Mesenchymal stem cell (in vitro differentiated cells and primary cell): Measurements from ENCODE around the gene SLITRK5.
A peak's percentile ranks its signal among the peaks of the same experiment; 100 is the strongest.

ENCODE experiments used
- DNase-seq: peaks from one replicate; pipeline ENCODE4 v3.0.0-alpha.2; 2013
- H2AFZ ChIP-seq: one replicate; pipeline ENCODE4 v1.6.1; 2013; ENCODE audit warnings: low read depth, mild to moderate bottlenecking, control low read depth, inconsistent platforms, low read length, moderate library complexity
- H2AK5ac ChIP-seq: 2 replicates; pipeline ENCODE4 v1.6.1; 2013; ENCODE audit warnings: low read length, moderate library complexity, mild to moderate bottlenecking, inconsistent platforms; ENCODE audit not compliant: severe bottlenecking
- H2BK120ac ChIP-seq: one replicate; pipeline ENCODE4 v1.6.1; 2013; ENCODE audit warnings: low read depth, mild to moderate bottlenecking, inconsistent platforms, low read length, moderate library complexity
- H2BK12ac ChIP-seq, 2 experiments: one replicate each; pipeline ENCODE4 v1.6.1; 2013; ENCODE audit warnings: inconsistent platforms in 2 of 2, low read length in 2 of 2, mild to moderate bottlenecking in 2 of 2, moderate library complexity in 2 of 2, control low read depth in 1 of 2
- H2BK15ac ChIP-seq: one replicate; pipeline ENCODE4 v1.6.1; 2013; ENCODE audit warnings: mild to moderate bottlenecking, low read depth, inconsistent platforms; ENCODE audit not compliant: poor library complexity, severe bottlenecking
- H2BK5ac ChIP-seq: 2 replicates; pipeline ENCODE4 v1.6.1; 2013; ENCODE audit warnings: low read depth, mild to moderate bottlenecking, low read length, control low read depth, inconsistent platforms; ENCODE audit not compliant: poor library complexity, severe bottlenecking
- H3K14ac ChIP-seq, 2 experiments: one replicate each; pipeline ENCODE4 v1.6.1; 2013; ENCODE audit warnings: inconsistent platforms in 2 of 2, low read length in 2 of 2, control low read depth in 1 of 2, mild to moderate bottlenecking in 1 of 2, moderate library complexity in 1 of 2
- H3K18ac ChIP-seq, 2 experiments: one replicate each; pipeline ENCODE4 v1.6.1; 2013; ENCODE audit warnings: inconsistent platforms in 2 of 2, low read length in 2 of 2, control low read depth in 1 of 2, low read depth in 1 of 2, mild to moderate bottlenecking in 1 of 2
- H3K23ac ChIP-seq, 2 experiments: one replicate each; pipeline ENCODE4 v1.6.1; 2013; ENCODE audit warnings: inconsistent platforms in 2 of 2, low read length in 2 of 2, mild to moderate bottlenecking in 2 of 2, moderate library complexity in 2 of 2, control low read depth in 1 of 2
- H3K27ac ChIP-seq: 2 replicates; pipeline ENCODE4 v1.5.1; 2013; ENCODE audit warnings: mild to moderate bottlenecking, moderate library complexity, low read length, control low read depth, inconsistent platforms; ENCODE audit not compliant: poor library complexity, severe bottlenecking
- H3K27me3 ChIP-seq, 2 experiments: 2 replicates each; pipeline versions ENCODE4 v1.6.1 to v1.7.0; 2013; ENCODE audit warnings: low read length in 2 of 2, mild to moderate bottlenecking in 2 of 2, moderate library complexity in 2 of 2, control low read depth in 1 of 2, inconsistent platforms in 1 of 2; ENCODE audit not compliant: control insufficient read depth in 1 of 2, insufficient read depth in 1 of 2
- H3K36me3 ChIP-seq, 2 experiments: 2 replicates each; pipeline versions ENCODE4 v1.6.1 to v1.7.0; 2013; ENCODE audit warnings: low read length in 2 of 2, control low read depth in 1 of 2, inconsistent platforms in 1 of 2, low read depth in 1 of 2, mild to moderate bottlenecking in 1 of 2; ENCODE audit not compliant: insufficient read depth in 2 of 2, control insufficient read depth in 1 of 2
- H3K4ac ChIP-seq, 2 experiments: one replicate each; pipeline ENCODE4 v1.6.1; 2013; ENCODE audit warnings: inconsistent platforms in 2 of 2, low read length in 2 of 2, mild to moderate bottlenecking in 2 of 2, moderate library complexity in 2 of 2, control low read depth in 1 of 2, low read depth in 1 of 2
- H3K4me1 ChIP-seq: 2 replicates; pipeline ENCODE4 v1.6.1; 2013; ENCODE audit warnings: low read depth, low read length, control low read depth; ENCODE audit not compliant: control insufficient read depth, insufficient read depth
- H3K4me2 ChIP-seq: 2 replicates; pipeline ENCODE4 v1.6.1; 2013; ENCODE audit warnings: low read length, mild to moderate bottlenecking, inconsistent platforms; ENCODE audit not compliant: poor library complexity, severe bottlenecking
- H3K4me3 ChIP-seq, 2 experiments: 2 replicates each; pipeline versions ENCODE4 v1.5.1 to v1.7.0; 2013; ENCODE audit warnings: low read length in 2 of 2, mild to moderate bottlenecking in 2 of 2, control low read depth in 1 of 2, low read depth in 1 of 2; ENCODE audit not compliant: insufficient read depth in 1 of 2
- H3K79me1 ChIP-seq: replicated peaks from 2 replicates; pipeline ENCODE4 v1.6.1; 2013; ENCODE audit warnings: mild to moderate bottlenecking, control low read depth, low read length, inconsistent platforms; ENCODE audit not compliant: poor library complexity, severe bottlenecking
- H3K9ac ChIP-seq: 2 replicates; pipeline ENCODE4 v1.7.0; 2013; ENCODE audit warnings: mild to moderate bottlenecking, low read length, moderate library complexity
- H3K9me3 ChIP-seq: 2 replicates; pipeline ENCODE4 v1.7.0; 2013; ENCODE audit warnings: mild to moderate bottlenecking, low read length; ENCODE audit not compliant: control insufficient read depth
- H4K8ac ChIP-seq: one replicate; pipeline ENCODE4 v1.6.1; 2013; ENCODE audit warnings: inconsistent platforms, mild to moderate bottlenecking, low read length, moderate library complexity
- H4K91ac ChIP-seq: one replicate; pipeline ENCODE4 v1.6.1; 2013; ENCODE audit warnings: mild to moderate bottlenecking, low read length, inconsistent platforms
- WGBS: methylation state at CpG from one replicate; pipeline ENCODE4 v1.1.7; 2013; ENCODE audit warnings: mixed read lengths; 5-methylcytosine and 5-hydroxymethylcytosine counted together

Gene SLITRK5

GRCh38 chr13:87674247-87674738 is 3.1 kb downstream of the SLITRK5 start:
- Histone ChIP-seq H2BK15ac (no peak overlapping the region), H2BK5ac (no peak overlapping the region), H3K27ac (no peak overlapping the region), H3K4me2 (peak overlapping the region; percentile 47), H2AFZ (no peak overlapping the region), H3K4ac (no peak overlapping the region), H2AK5ac (no peak overlapping the region), H4K8ac (no peak overlapping the region), H4K91ac (no peak overlapping the region), H2BK120ac (no peak overlapping the region), H3K9me3 (peaks cover 4% of the 10 kb centered on the region), H3K4me3 (peak overlapping the region; percentile 33 to 43), H3K4me1 (peaks cover 16% of the 10 kb centered on the region), H3K9ac (no peak overlapping the region), H3K14ac (no peak overlapping the region), H3K23ac (no peak overlapping the region), H3K27me3 (peaks cover 0 to 70% of the 10 kb centered on the region in 2 experiments), H3K79me1 (peaks cover 2% of the 10 kb centered on the region), H2BK12ac (no peak overlapping the region), H3K36me3 (peaks cover 0 to 11% of the 10 kb centered on the region in 2 experiments), H3K18ac (no peak overlapping the region)
- peak; percentile 25 for DNase-seq
- 2% methylated on average over 27 of the region's 27 CpGs for WGBS

- DNase-seq, result no peak
- Histone ChIP-seq H2BK15ac (no peak overlapping the region), H3K9ac (no peak overlapping the region)
Measured at GRCh38 chr13:87675851-87676250, 4.7 kb downstream of the SLITRK5 start.

GRCh38 chr13:87676254-87677042 is 5.3 kb downstream of the SLITRK5 start:
- no peak overlapping the region for H3K4me2 ChIP-seq
- H3K4ac ChIP-seq, result no peak overlapping the region
- H3K23ac ChIP-seq, result peak overlapping the region in 1 of 2 experiments; percentile 71
- no peak overlapping the region for H2AFZ ChIP-seq
- H3K14ac ChIP-seq, result peak overlapping the region in 1 of 2 experiments; percentile 67
- peak overlapping the region in 1 of 2 experiments; percentile 11 for H3K18ac ChIP-seq
- H4K91ac ChIP-seq, result no peak overlapping the region
- H3K9ac ChIP-seq, result no peak overlapping the region
- H2AK5ac ChIP-seq, result no peak overlapping the region
- H2BK120ac ChIP-seq, result no peak overlapping the region
- 38% methylated on average over 33 of the region's 33 CpGs for WGBS
- H4K8ac ChIP-seq, result no peak overlapping the region
- peaks cover 16% of the 10 kb centered on the region for H3K4me1 ChIP-seq
- no peak overlapping the region for H2BK12ac ChIP-seq
- DNase-seq, result no peak
- H3K9me3 ChIP-seq, result peaks cover 4% of the 10 kb centered on the region
- peaks cover 0 to 11% of the 10 kb centered on the region in 2 experiments for H3K36me3 ChIP-seq
- H2BK5ac ChIP-seq, result no peak overlapping the region
- H3K79me1 ChIP-seq, result peaks cover 2% of the 10 kb centered on the region
- peaks cover 0 to 65% of the 10 kb centered on the region in 2 experiments for H3K27me3 ChIP-seq
- no peak overlapping the region for H3K27ac ChIP-seq
- H3K4me3 ChIP-seq, result no peak overlapping the region
- H2BK15ac ChIP-seq, result no peak overlapping the region

More at GRCh38 chr13:87675851-87676250, 4.7 kb downstream of the SLITRK5 start:
- Histone ChIP-seq H3K36me3 (peaks cover 0 to 11% of the 10 kb centered on the region in 2 experiments), H3K23ac (no peak overlapping the region), H2AK5ac (no peak overlapping the region), H3K9me3 (peaks cover 4% of the 10 kb centered on the region), H3K4me2 (no peak overlapping the region), H3K18ac (no peak overlapping the region), H4K8ac (no peak overlapping the region), H4K91ac (no peak overlapping the region), H3K79me1 (peaks cover 2% of the 10 kb centered on the region), H2BK12ac (no peak overlapping the region), H3K27ac (no peak overlapping the region), H3K4me1 (peaks cover 16% of the 10 kb centered on the region), H2AFZ (no peak overlapping the region), H3K4me3 (no peak overlapping the region), H3K4ac (no peak overlapping the region), H3K27me3 (peaks cover 0 to 67% of the 10 kb centered on the region in 2 experiments), H2BK120ac (no peak overlapping the region), H2BK5ac (no peak overlapping the region), H3K14ac (no peak overlapping the region)
- 46% methylated on average over 10 of the region's 10 CpGs for WGBS

GRCh38 chr13:87677043-87677495 is 5.9 kb downstream of the SLITRK5 start:
- peak; percentile 22 for DNase-seq

More at GRCh38 chr13:87677043-87677495, 5.9 kb downstream of the SLITRK5 start:
- H2BK5ac ChIP-seq, result no peak overlapping the region
- H3K36me3 ChIP-seq, result peaks cover 0 to 11% of the 10 kb centered on the region in 2 experiments
- WGBS, result 11% methylated on average over 29 of the region's 29 CpGs
- H3K4ac ChIP-seq, result peak overlapping the region in 1 of 2 experiments; percentile 21
- H3K27ac ChIP-seq, result no peak overlapping the region
- peak overlapping the region; percentile 12 for H4K8ac ChIP-seq
- H3K4me3 ChIP-seq, result peak overlapping the region in 1 of 2 experiments; percentile 62
- peak overlapping the region; percentile 96 for H3K4me2 ChIP-seq
- no peak overlapping the region for H2BK15ac ChIP-seq
- H2AFZ ChIP-seq, result peak overlapping the region; percentile 8
- peaks cover 4% of the 10 kb centered on the region for H3K9me3 ChIP-seq
- no peak overlapping the region for H2BK120ac ChIP-seq
- H2BK12ac ChIP-seq, result no peak overlapping the region
- H2AK5ac ChIP-seq, result no peak overlapping the region
- H4K91ac ChIP-seq, result no peak overlapping the region
- H3K23ac ChIP-seq, result peak overlapping the region in 1 of 2 experiments; percentile 75
- H3K79me1 ChIP-seq, result peaks cover 2% of the 10 kb centered on the region
- H3K4me1 ChIP-seq, result peaks cover 13% of the 10 kb centered on the region
- H3K9ac ChIP-seq, result no peak overlapping the region
- peak overlapping the region; percentile 12 to 75 for H3K18ac ChIP-seq
- H3K27me3 ChIP-seq, result peaks cover 0 to 59% of the 10 kb centered on the region in 2 experiments
- peak overlapping the region in 1 of 2 experiments; percentile 67 for H3K14ac ChIP-seq
